HepG2 (cell line): ENCODE data around the gene CMTM3. TPM values are rescaled to one million over a fixed set of nuclear protein-coding genes. Genes with fewer than 3 reads are reported as not detected.

ENCODE experiments used
- FOSL2 ChIP-seq: sonication (generic); formaldehyde crosslinking; IDR thresholded peaks from 2 replicates; pipeline ENCODE4 v1.4.0; 2020; ENCODE audit warnings: missing genetic modification reagents
- HES4 ChIP-seq: sonication (generic); formaldehyde crosslinking; IDR thresholded peaks from 2 replicates; pipeline ENCODE4 v1.9.0; 2021; ENCODE audit warnings: mild to moderate bottlenecking, missing genetic modification reagents, borderline replicate concordance
- IRX3 ChIP-seq: sonication (generic); formaldehyde crosslinking; IDR thresholded peaks from 2 replicates; pipeline ENCODE4 v1.8.1; 2023; ENCODE audit warnings: mild to moderate bottlenecking, low read depth, missing genetic modification reagents, borderline replicate concordance
- KAT7 ChIP-seq: IDR thresholded peaks from 2 replicates; pipeline ENCODE4 v1.6.1; 2018; ENCODE audit warnings: borderline replicate concordance, missing compliant biosample characterization
- KDM5A ChIP-seq: fragments of 200-600 bp; sonication (generic); IDR thresholded peaks from 2 replicates; pipeline ENCODE4 v1.7.0; 2018; ENCODE audit warnings: antibody characterized with exemption, mild to moderate bottlenecking, low read length, borderline replicate concordance
- KLF12 ChIP-seq: sonication (generic); formaldehyde crosslinking; IDR thresholded peaks from 2 replicates; pipeline ENCODE4 v1.4.0; 2020; ENCODE audit warnings: missing genetic modification reagents, borderline replicate concordance
- NRL ChIP-seq: sonication (generic); formaldehyde crosslinking; IDR thresholded peaks from 2 replicates; pipeline ENCODE4 v1.5.0; 2020; ENCODE audit warnings: missing genetic modification reagents, mild to moderate bottlenecking, moderate library complexity, borderline replicate concordance
- SUZ12 ChIP-seq: fragments of 150-350 bp; IDR thresholded peaks from 2 replicates; pipeline ENCODE4 v1.6.1; 2014; ENCODE audit warnings: low read depth, low read length
- TEAD3 ChIP-seq: optimal IDR thresholded peaks from 2 replicates; pipeline ENCODE3; 2016; ENCODE audit warnings: borderline replicate concordance
- ZNF142 ChIP-seq: sonication (generic); formaldehyde crosslinking; IDR thresholded peaks from 2 replicates; pipeline ENCODE4 v1.4.0; 2020; ENCODE audit warnings: missing genetic modification reagents
- ZNF143 ChIP-seq: sonication (generic); formaldehyde crosslinking; IDR thresholded peaks from 2 replicates; pipeline ENCODE4 v1.4.0; 2020; ENCODE audit warnings: missing genetic modification reagents
- ZNF567 ChIP-seq: sonication (generic); formaldehyde crosslinking; IDR thresholded peaks from 2 replicates; pipeline ENCODE4 v1.8.1; 2023; ENCODE audit warnings: mild to moderate bottlenecking, missing genetic modification reagents, borderline replicate concordance
- ZNF687 ChIP-seq: sonication (generic); formaldehyde crosslinking; IDR thresholded peaks from 2 replicates; pipeline ENCODE4 v1.5.1; 2020; ENCODE audit warnings: mild to moderate bottlenecking, missing genetic modification reagents, moderate library complexity
- polyA plus RNA-seq, 8 experiments: library from polyadenylated mRNA; depleted of rRNA in 3 of 8; stranded (reverse) in 7 of 8; unstranded in 1 of 8; fragments of >200 nt; fragmentation: Illumina TruSeq in 4 of 8; extraction: Trizol in 4 of 8; gene quantifications; 2 replicates each; pipeline versions ENCODE4 v1.2.1 to v1.2.3, GENCODE V29; 2011 to 2016; ENCODE audit warnings: low read depth in 4 of 8, missing spikeins in 1 of 8, mixed read lengths in 1 of 8; ENCODE audit not compliant: insufficient read depth in 1 of 8
- total RNA-seq, 5 experiments: library from RNA; depleted of rRNA; stranded (reverse); fragments of >200 nt; fragmentation: Illumina TruSeq; extraction: Trizol; gene quantifications; 2 replicates each; pipeline ENCODE4 v1.2.3, GENCODE V29; 2016; ENCODE audit warnings: low read depth in 1 of 5

Gene CMTM3
- total and polyA plus RNA-seq, 2 of the 13 experiments (the other 11 are each of a cell fraction or from before 2014, with no cell fraction given): 29.2 to 48.7 TPM

GRCh38 chr16:66608241-66609138 is 4.0 kb downstream of the CMTM3 start (continued):
- TF ChIP-seq ZNF142 (CRISPR knock-in tag): no peak
- TF ChIP-seq KAT7 (CRISPR knock-in tag): no peak
- no peak for TF ChIP-seq ZNF143
- 0 out of 2 replicates have a peak, but pooled peaks have one; percentile 56 for TF ChIP-seq KLF12 (CRISPR knock-in tag)
- TF ChIP-seq ZNF687 (CRISPR knock-in tag): peak; percentile 100
- peak; percentile 95 for TF ChIP-seq HES4 (CRISPR knock-in tag)
- TF ChIP-seq TEAD3 (CRISPR knock-in tag): peak; percentile 95
- 0 out of 2 replicates have a peak, but pooled peaks have one; percentile 86 for TF ChIP-seq ZNF567 (CRISPR knock-in tag)
- no peak for TF ChIP-seq KDM5A
- TF ChIP-seq FOSL2 (CRISPR knock-in tag): peak; percentile 56
- TF ChIP-seq IRX3 (CRISPR knock-in tag): peak; percentile 71; the same call in 1 of the 2 replicates
- no peak for TF ChIP-seq SUZ12
- peak; percentile 90; the same call in 1 of the 2 replicates for TF ChIP-seq NRL (CRISPR knock-in tag)
